Hepatocyte (in vitro differentiated cells): ENCODE data around the gene AIFM3. TPM values are rescaled to one million over a fixed set of nuclear protein-coding genes. Genes with fewer than 3 reads are reported as not detected.

Source experiments
- DNase-seq: peaks from one replicate; pipeline ENCODE4 v3.0.0-alpha.2; 2016; ENCODE audit warnings: low spot score
- H2AFZ ChIP-seq: fragments of 200-600 bp; sonication (generic); 2 replicates; pipeline ENCODE4 v1.6.0; 2016; ENCODE audit warnings: antibody characterized with exemption, mild to moderate bottlenecking
- H3K27ac ChIP-seq: fragments of 200-600 bp; sonication (generic); 2 replicates; pipeline ENCODE4 v1.5.1; 2016; ENCODE audit warnings: mild to moderate bottlenecking
- H3K27me3 ChIP-seq: fragments of 200-600 bp; sonication (generic); 2 replicates; pipeline ENCODE4 v1.6.1; 2016
- H3K36me3 ChIP-seq: fragments of 200-600 bp; sonication (generic); replicated peaks from 2 replicates; pipeline ENCODE4 v1.5.1; 2016; ENCODE audit warnings: low read depth; ENCODE audit not compliant: insufficient read depth
- H3K4me1 ChIP-seq: fragments of 200-600 bp; sonication (generic); 2 replicates; pipeline ENCODE4 v1.5.1; 2016; ENCODE audit warnings: mild to moderate bottlenecking, moderate library complexity; ENCODE audit not compliant: insufficient read depth
- H3K4me2 ChIP-seq: fragments of 200-600 bp; sonication (generic); 2 replicates; pipeline ENCODE4 v1.6.0; 2016
- H3K4me3 ChIP-seq: fragments of 200-600 bp; sonication (generic); 2 replicates; pipeline ENCODE4 v1.5.1; 2016; ENCODE audit warnings: mild to moderate bottlenecking
- H3K79me2 ChIP-seq: fragments of 200-600 bp; sonication (generic); 2 replicates; pipeline ENCODE4 v1.6.0; 2017; ENCODE audit warnings: mild to moderate bottlenecking
- H3K9me2 ChIP-seq: fragments of 200-600 bp; sonication (generic); replicated peaks from 2 replicates; pipeline ENCODE4 v1.6.0; 2017; ENCODE audit warnings: mild to moderate bottlenecking; ENCODE audit not compliant: insufficient read depth
- H3K9me3 ChIP-seq: fragments of 200-600 bp; sonication (generic); 2 replicates; pipeline ENCODE4 v1.5.1; 2016; ENCODE audit warnings: low read depth, mild to moderate bottlenecking
- H4K20me1 ChIP-seq: fragments of 200-600 bp; sonication (generic); 2 replicates; pipeline ENCODE4 v1.6.0; 2016; ENCODE audit warnings: mild to moderate bottlenecking; ENCODE audit not compliant: insufficient read depth, poor library complexity, severe bottlenecking
- EZH2 ChIP-seq: fragments of 200-600 bp; sonication (generic); IDR thresholded peaks from 2 replicates; pipeline ENCODE4 v1.6.1; 2016; ENCODE audit warnings: antibody characterized with exemption, mild to moderate bottlenecking, borderline replicate concordance
- EZH2phosphoT487 ChIP-seq: fragments of 200-600 bp; sonication (generic); IDR thresholded peaks from one replicate; pipeline ENCODE4 v1.6.1; 2018; ENCODE audit warnings: antibody characterized with exemption, mild to moderate bottlenecking, low read depth, moderate library complexity; ENCODE audit not compliant: unreplicated experiment, severe bottlenecking
- WGBS: methylation state at CpG from one replicate; pipeline ENCODE4 v1.1.6; 2016; ENCODE audit warnings: low lambda C conversion rate; ENCODE audit errors: missing lambda C conversion rate; 5-methylcytosine and 5-hydroxymethylcytosine counted together
- polyA plus RNA-seq: library from polyadenylated mRNA; unstranded; fragments of >200 nt; fragmentation: Nextera tagmentation; extraction: Ambion mirVana; gene quantifications from 2 replicates; pipeline ENCODE4 v1.2.1, GENCODE V29; 2016
- total RNA-seq: library from RNA; depleted of rRNA; stranded (reverse); fragments of >200 nt; gene quantifications from 2 replicates; pipeline ENCODE4 v1.2.3, GENCODE V29; 2014
- TF ChIP-seq, protein P1 (sequence below): fragments of 200-600 bp; sonication (generic); IDR thresholded peaks from 2 replicates; pipeline ENCODE4 v1.5.1; 2016; ENCODE audit warnings: antibody characterized with exemption, mild to moderate bottlenecking; ENCODE audit not compliant: poor library complexity

AIFM3 gene
- total and polyA plus RNA-seq, 2 experiments from 2014 or later: 1.7 to 3.1 TPM

DNA sequence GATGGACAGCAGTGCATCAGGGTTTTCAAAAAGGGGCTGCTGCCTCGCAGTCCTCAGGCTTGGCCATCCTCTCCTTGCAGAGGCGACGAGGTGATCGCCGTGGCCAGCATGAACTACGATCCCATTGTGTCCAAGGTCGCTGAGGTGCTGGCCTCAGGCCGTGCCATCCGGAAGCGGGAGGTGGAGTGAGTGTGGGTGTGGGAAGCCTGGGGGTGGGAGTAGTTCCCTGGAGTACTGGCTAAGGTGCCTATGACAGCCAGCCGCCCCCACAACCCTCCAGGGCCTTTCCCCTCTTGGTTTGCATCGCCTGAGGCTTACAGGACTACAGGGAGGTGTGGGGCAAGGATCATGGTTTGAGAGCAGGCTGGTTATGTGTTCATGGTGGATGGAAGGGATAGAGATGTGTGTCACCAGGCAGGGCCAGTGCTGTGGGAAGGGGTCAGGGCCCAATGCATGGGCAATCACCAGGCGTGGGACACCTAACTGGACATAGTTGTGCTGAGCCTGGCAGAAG lies 12.9 kb downstream of the AIFM3 start:
- Histone ChIP-seq H4K20me1 (no peaks in the 10 kb centered on the region), H3K36me3 (no peaks in the 10 kb centered on the region), H2AFZ (no peak overlapping the region), H3K27ac (no peak overlapping the region), H3K79me2 (peaks cover 18% of the 10 kb centered on the region), H3K4me1 (peaks cover 23% of the 10 kb centered on the region), H3K27me3 (no peaks in the 10 kb centered on the region), H3K4me2 (peak overlapping the region; percentile 57), H3K4me3 (no peak overlapping the region), H3K9me2 (no peaks in the 10 kb centered on the region), H3K9me3 (no peaks in the 10 kb centered on the region)
- DNase-seq: no peak
- TF ChIP-seq EZH2 (no peak), EZH2phosphoT487 (no peak)
- TF ChIP-seq, protein P1, sequence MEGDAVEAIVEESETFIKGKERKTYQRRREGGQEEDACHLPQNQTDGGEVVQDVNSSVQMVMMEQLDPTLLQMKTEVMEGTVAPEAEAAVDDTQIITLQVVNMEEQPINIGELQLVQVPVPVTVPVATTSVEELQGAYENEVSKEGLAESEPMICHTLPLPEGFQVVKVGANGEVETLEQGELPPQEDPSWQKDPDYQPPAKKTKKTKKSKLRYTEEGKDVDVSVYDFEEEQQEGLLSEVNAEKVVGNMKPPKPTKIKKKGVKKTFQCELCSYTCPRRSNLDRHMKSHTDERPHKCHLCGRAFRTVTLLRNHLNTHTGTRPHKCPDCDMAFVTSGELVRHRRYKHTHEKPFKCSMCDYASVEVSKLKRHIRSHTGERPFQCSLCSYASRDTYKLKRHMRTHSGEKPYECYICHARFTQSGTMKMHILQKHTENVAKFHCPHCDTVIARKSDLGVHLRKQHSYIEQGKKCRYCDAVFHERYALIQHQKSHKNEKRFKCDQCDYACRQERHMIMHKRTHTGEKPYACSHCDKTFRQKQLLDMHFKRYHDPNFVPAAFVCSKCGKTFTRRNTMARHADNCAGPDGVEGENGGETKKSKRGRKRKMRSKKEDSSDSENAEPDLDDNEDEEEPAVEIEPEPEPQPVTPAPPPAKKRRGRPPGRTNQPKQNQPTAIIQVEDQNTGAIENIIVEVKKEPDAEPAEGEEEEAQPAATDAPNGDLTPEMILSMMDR: no peak
- WGBS: 56% methylated on average over 13 of the region's 13 CpGs

DNA sequence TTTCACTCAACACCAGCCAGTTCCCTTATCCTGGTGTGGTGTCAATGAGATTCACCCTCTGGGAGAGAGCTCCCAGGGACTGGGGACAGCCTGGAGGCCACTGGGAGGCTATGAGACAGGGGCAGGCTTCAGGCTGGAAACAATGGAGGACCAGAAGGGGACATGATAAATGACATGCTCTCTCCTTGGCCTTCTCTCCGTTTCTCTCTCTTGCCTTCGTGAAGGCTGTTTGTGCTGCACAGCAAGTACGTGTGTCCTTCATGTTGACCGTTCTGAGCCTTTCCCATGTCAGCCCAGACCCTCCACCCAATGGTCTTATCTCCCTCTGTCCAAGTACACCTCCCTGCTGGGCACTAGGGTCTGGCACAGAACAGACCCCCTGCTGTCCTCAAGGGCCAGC lies 13.5 kb downstream of the AIFM3 start:
- H3K9me3 ChIP-seq: no peaks in the 10 kb centered on the region
- H3K9me2 ChIP-seq: no peaks in the 10 kb centered on the region
- peaks cover 18% of the 10 kb centered on the region for H3K79me2 ChIP-seq
- TF ChIP-seq EZH2 (no peak), EZH2phosphoT487 (no peak)
- TF ChIP-seq, protein P1: no peak
- 91% methylated on average over 4 of the region's 4 CpGs for WGBS
- no peak overlapping the region for H2AFZ ChIP-seq
- no peaks in the 10 kb centered on the region for H3K36me3 ChIP-seq
- no peak overlapping the region for H3K4me2 ChIP-seq
- H4K20me1 ChIP-seq: no peaks in the 10 kb centered on the region
- H3K27me3 ChIP-seq: no peaks in the 10 kb centered on the region
- no peak for DNase-seq
- peaks cover 23% of the 10 kb centered on the region for H3K4me1 ChIP-seq
- no peak overlapping the region for H3K4me3 ChIP-seq
- no peak overlapping the region for H3K27ac ChIP-seq

DNA sequence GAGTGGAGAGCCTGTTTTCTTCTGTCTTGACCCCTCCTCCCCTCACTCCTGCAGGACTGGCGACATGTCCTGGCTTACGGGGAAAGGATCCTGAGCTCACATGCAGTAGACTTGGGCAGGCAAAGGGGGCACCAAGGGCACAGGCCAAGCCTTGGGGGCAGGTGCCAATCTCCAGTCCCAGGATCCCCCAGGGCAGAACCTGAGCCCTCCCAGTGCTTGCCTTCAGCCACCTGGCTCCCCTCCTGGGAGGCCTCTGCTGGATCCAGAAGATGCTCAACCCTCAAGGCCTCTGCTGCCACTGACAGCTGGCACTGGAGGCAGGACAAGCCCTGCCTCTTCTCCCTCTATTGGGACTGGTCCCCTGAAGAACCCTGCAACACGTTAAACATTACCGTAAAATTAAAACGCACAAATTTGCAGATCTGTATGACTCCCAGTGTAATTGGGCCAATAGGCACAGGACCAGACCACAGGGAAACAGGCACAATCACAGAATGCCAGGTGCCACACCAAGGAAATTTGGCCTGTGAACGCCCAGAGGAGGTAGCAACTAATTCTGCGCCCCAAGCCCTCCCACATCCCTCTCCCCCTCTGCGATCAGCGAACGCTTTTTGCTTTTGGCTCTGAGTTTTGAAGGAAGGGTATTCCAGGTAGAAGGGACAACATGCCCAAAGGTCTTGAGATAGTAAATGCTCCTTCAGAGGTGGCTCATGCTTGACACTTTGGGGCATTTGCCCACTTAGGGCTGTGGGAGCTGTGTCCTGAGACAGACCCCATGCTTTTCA lies 14.1 kb downstream of the AIFM3 start:
- Histone ChIP-seq H3K4me3 (peak overlapping the region; percentile 55), H2AFZ (peak overlapping the region; percentile 72)
- WGBS: 80% methylated on average over 10 of the region's 10 CpGs

More for the DNA sequence above, 14.1 kb downstream of the AIFM3 start:
- H4K20me1 ChIP-seq: no peaks in the 10 kb centered on the region
- no peaks in the 10 kb centered on the region for H3K9me3 ChIP-seq
- H3K9me2 ChIP-seq: no peaks in the 10 kb centered on the region
- TF ChIP-seq, protein P1: no peak
- TF ChIP-seq EZH2phosphoT487 (no peak), EZH2 (no peak)
- peaks cover 18% of the 10 kb centered on the region for H3K79me2 ChIP-seq
- no peaks in the 10 kb centered on the region for H3K27me3 ChIP-seq
- no peaks in the 10 kb centered on the region for H3K36me3 ChIP-seq
- H3K27ac ChIP-seq: peak overlapping the region; percentile 87
- DNase-seq: no peak
- peak overlapping the region; percentile 88 for H3K4me2 ChIP-seq
- H3K4me1 ChIP-seq: peaks cover 23% of the 10 kb centered on the region
